IPS-20b (cell line): ENCODE data around the gene FGF5.
"Not testable (repeated sequence)": the region's sequence is repeated elsewhere in the genome, so short reads cannot be mapped to it uniquely, and the experiment has no call there.

ENCODE experiments used
- H3K27ac ChIP-seq: one replicate; pipeline ENCODE4 v1.5.1; 2013; ENCODE audit warnings: low read length
- H3K27me3 ChIP-seq: 2 replicates; pipeline ENCODE4 v1.6.1; 2013; ENCODE audit warnings: mild to moderate bottlenecking, low read length, inconsistent platforms; ENCODE audit not compliant: insufficient read depth
- H3K36me3 ChIP-seq: 2 replicates; pipeline ENCODE4 v1.6.1; 2013; ENCODE audit warnings: low read depth, mild to moderate bottlenecking, inconsistent platforms, low read length, moderate library complexity; ENCODE audit not compliant: insufficient read depth
- H3K4me1 ChIP-seq: 2 replicates; pipeline ENCODE4 v1.6.1; 2013; ENCODE audit warnings: mild to moderate bottlenecking, control low read depth, inconsistent platforms, low read length, moderate library complexity; ENCODE audit not compliant: insufficient read depth
- H3K4me3 ChIP-seq: 2 replicates; pipeline ENCODE4 v1.5.1; 2013; ENCODE audit warnings: mild to moderate bottlenecking, low read length, inconsistent platforms
- H3K9ac ChIP-seq: 2 replicates; pipeline ENCODE4 v1.6.1; 2013; ENCODE audit warnings: low read depth, mild to moderate bottlenecking, inconsistent platforms, low read length, moderate library complexity
- H3K9me3 ChIP-seq: 2 replicates; pipeline ENCODE4 v1.6.1; 2013; ENCODE audit warnings: mild to moderate bottlenecking, low read depth, low read length, inconsistent platforms; ENCODE audit not compliant: insufficient read depth

FGF5 gene

DNA sequence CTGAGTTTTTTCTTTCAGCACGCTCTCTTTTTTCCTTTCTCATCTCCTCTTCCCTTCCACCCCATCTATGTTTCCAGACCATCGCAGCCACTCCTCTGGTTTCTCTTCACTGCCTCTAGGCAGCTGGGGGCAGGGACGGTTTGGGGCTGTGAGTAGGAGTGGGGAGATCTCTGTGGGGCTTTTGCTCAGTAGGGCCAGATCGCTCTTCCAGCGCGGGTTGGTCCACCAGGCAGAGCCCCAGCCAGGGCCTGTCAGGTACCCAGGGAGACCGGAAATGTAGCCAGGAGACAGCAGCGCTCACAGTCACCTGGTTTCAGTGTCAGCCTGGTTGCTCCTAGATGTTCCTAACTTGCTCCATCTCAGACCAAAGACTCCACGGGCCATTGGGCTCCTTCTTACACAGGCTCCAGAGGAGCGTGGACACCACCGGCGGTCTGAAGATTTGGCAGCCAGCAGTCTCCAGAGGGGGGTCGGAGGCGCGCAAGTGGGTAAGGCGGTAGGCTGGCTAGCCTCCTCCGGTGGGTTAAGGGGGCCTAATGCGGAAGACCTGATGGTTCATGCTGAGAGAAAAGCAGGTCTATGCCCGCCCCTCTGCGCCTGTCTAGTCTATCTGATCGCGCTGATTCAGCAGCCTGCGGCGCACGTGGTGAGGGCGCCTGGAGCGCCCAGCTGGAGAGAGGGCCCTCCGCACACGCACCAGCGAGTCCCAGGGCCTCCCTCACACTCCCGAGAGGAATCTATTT, 1.8 kb downstream of the FGF5 start:
- Histone ChIP-seq H3K9me3 (peaks cover 6% of the 10 kb centered on the region; the same call in 1 of the 2 replicates), H3K4me3 (peak overlapping the region; percentile 46; the same call in 1 of the 2 replicates), H3K27me3 (peaks cover 96% of the 10 kb centered on the region), H3K9ac (no peak overlapping the region), H3K36me3 (no peaks in the 10 kb centered on the region), H3K4me1 (peaks cover 12% of the 10 kb centered on the region; the same call in 1 of the 2 replicates), H3K27ac (no peak overlapping the region)

DNA sequence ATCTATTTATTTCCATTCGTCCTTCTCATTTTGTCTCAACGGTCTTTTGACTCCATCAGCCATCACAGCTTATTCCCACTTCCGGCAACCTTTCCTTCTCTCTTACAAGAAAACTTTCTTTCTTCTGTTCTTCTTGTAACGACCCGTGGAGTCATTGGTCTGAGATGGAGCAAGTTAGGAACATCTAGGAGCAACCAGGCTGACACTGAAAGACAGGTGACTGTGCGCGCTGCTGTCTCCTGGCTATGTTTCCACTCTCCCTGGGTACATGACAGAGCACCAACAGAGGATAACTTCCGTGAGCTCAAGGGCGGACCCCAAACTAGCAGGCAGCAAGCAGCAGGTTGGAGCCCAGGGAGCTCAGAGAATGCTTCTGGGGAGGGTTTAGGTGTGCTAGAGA, 2.5 kb downstream of the FGF5 start:
- H3K4me3 ChIP-seq, result peak overlapping the region; percentile 46; the same call in 1 of the 2 replicates
- peaks cover 6% of the 10 kb centered on the region; the same call in 1 of the 2 replicates for H3K9me3 ChIP-seq
- peaks cover 93% of the 10 kb centered on the region for H3K27me3 ChIP-seq
- no peak overlapping the region for H3K27ac ChIP-seq
- no peaks in the 10 kb centered on the region for H3K36me3 ChIP-seq
- peaks cover 12% of the 10 kb centered on the region; the same call in 1 of the 2 replicates for H3K4me1 ChIP-seq
- H3K9ac ChIP-seq, result no peak overlapping the region

GRCh38 chr4:80270321-80270720, 3.9 kb downstream of the FGF5 start:
- Histone ChIP-seq H3K4me3 (no peak overlapping the region), H3K27ac (no peak overlapping the region), H3K27me3 (peaks cover 80% of the 10 kb centered on the region), H3K36me3 (no peaks in the 10 kb centered on the region), H3K9me3 (peaks cover 6% of the 10 kb centered on the region; the same call in 1 of the 2 replicates), H3K4me1 (peaks cover 12% of the 10 kb centered on the region; the same call in 1 of the 2 replicates), H3K9ac (no peak overlapping the region)

- no peaks in the 10 kb centered on the region for H3K36me3 ChIP-seq
- no peak overlapping the region for H3K9ac ChIP-seq
- peaks cover 2% of the 10 kb centered on the region; the same call in 1 of the 2 replicates for H3K9me3 ChIP-seq
- H3K4me1 ChIP-seq, result peaks cover 8% of the 10 kb centered on the region; the same call in 1 of the 2 replicates
- no peak overlapping the region for H3K4me3 ChIP-seq
- peaks cover 74% of the 10 kb centered on the region for H3K27me3 ChIP-seq
- no peak overlapping the region for H3K27ac ChIP-seq
Observed at GRCh38 chr4:80270868-80271267, 4.4 kb downstream of the FGF5 start.

GRCh38 chr4:80271801-80272200, 5.3 kb downstream of the FGF5 start:
- H3K4me1 ChIP-seq, result peaks cover 4% of the 10 kb centered on the region; the same call in 1 of the 2 replicates
- H3K36me3 ChIP-seq, result no peaks in the 10 kb centered on the region
- no peak overlapping the region for H3K27ac ChIP-seq
- no peak overlapping the region for H3K4me3 ChIP-seq
- H3K9ac ChIP-seq, result no peak overlapping the region
- H3K27me3 ChIP-seq, result peaks cover 65% of the 10 kb centered on the region
- no peaks in the 10 kb centered on the region for H3K9me3 ChIP-seq

GRCh38 chr4:80276931-80277330, 10.5 kb downstream of the FGF5 start:
- H3K36me3 ChIP-seq, result no peaks in the 10 kb centered on the region
- peaks cover 14% of the 10 kb centered on the region; the same call in 1 of the 2 replicates for H3K27me3 ChIP-seq
- no peak overlapping the region for H3K4me3 ChIP-seq
- no peak overlapping the region for H3K9ac ChIP-seq
- H3K9me3 ChIP-seq, result no peaks in the 10 kb centered on the region
- H3K4me1 ChIP-seq, result no peaks in the 10 kb centered on the region
- no peak overlapping the region for H3K27ac ChIP-seq

DNA sequence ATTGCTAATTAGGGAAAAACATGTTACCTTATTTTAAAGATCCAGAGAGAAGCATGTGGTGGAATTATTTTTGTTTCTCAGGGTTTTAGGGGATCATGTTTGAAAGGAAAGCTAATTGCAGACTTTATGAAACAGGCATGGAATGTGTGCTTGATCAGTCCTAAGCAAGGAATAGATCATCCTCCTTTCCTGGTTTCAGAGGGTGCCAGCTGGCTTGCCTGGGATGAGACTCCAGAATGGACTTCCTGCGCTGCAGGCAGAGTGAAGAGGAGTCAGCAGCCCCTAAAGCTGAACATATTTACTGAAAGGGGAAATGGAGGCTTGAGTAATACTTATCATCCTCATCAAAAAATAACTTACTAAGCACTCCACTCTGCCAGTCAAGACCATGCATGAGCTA, 13.3 kb downstream of the FGF5 start:
- H3K36me3 ChIP-seq, result no peaks in the 10 kb centered on the region
- no peak overlapping the region for H3K9ac ChIP-seq
- H3K27me3 ChIP-seq, result no peaks in the 10 kb centered on the region
- no peaks in the 10 kb centered on the region for H3K9me3 ChIP-seq
- no peaks in the 10 kb centered on the region for H3K4me1 ChIP-seq
- H3K4me3 ChIP-seq, result no peak overlapping the region
- no peak overlapping the region for H3K27ac ChIP-seq

- H3K27ac ChIP-seq, result no peak overlapping the region
- no peaks in the 10 kb centered on the region for H3K36me3 ChIP-seq
Observed at GRCh38 chr4:80286451-80286850, 20.0 kb downstream of the FGF5 start.

GRCh38 chr4:80290665-80291064, 24.2 kb downstream of the FGF5 start:
- H3K9ac ChIP-seq, H3K27ac ChIP-seq, H3K4me3 ChIP-seq, H3K36me3 ChIP-seq, H3K9me3 ChIP-seq, H3K4me1 ChIP-seq, H3K27me3 ChIP-seq: not testable (repeated sequence)

More at GRCh38 chr4:80286451-80286850, 20.0 kb downstream of the FGF5 start:
- no peaks in the 10 kb centered on the region for H3K4me1 ChIP-seq
- no peaks in the 10 kb centered on the region; the same call in 1 of the 2 replicates for H3K27me3 ChIP-seq
- H3K9ac ChIP-seq, result no peak overlapping the region
- no peak overlapping the region for H3K4me3 ChIP-seq
- H3K9me3 ChIP-seq, result no peaks in the 10 kb centered on the region

- Histone ChIP-seq H3K9ac (no peak overlapping the region), H3K27me3 (no peaks in the 10 kb centered on the region), H3K9me3 (no peaks in the 10 kb centered on the region), H3K4me1 (no peaks in the 10 kb centered on the region), H3K4me3 (no peak overlapping the region), H3K27ac (no peak overlapping the region), H3K36me3 (no peaks in the 10 kb centered on the region)
Observed at GRCh38 chr4:80294206-80294605, 27.7 kb downstream of the FGF5 start.

GRCh38 chr4:80295336-80295735, 28.9 kb downstream of the FGF5 start:
- H3K9ac ChIP-seq, result no peak overlapping the region

DNA sequence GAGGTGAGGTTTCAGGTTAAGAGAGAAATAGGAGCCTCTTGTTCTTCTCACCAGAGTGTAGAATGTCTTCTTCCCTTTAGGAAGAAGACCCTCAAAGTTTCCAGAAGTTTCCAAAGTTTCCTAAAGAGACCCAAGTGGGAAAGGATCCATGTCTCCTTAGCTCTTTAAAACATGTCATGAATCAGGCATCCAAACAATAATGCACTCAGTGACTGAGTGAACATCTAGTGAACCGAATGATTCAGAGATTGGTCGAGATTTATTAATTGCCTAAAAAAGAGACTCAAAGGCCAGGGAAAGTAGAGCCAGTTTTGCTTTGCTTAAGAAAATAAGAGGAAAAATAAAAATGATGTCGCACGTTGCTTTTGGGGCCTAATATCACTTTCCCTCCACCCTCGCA, 29.4 kb downstream of the FGF5 start:
- H3K36me3 ChIP-seq, result no peaks in the 10 kb centered on the region
- H3K9ac ChIP-seq, result no peak overlapping the region
- H3K4me1 ChIP-seq, result no peaks in the 10 kb centered on the region
- no peak overlapping the region for H3K27ac ChIP-seq
- no peak overlapping the region for H3K4me3 ChIP-seq
- H3K9me3 ChIP-seq, result no peaks in the 10 kb centered on the region
- no peaks in the 10 kb centered on the region for H3K27me3 ChIP-seq

More at GRCh38 chr4:80295336-80295735, 28.9 kb downstream of the FGF5 start:
- H3K27ac ChIP-seq, result no peak overlapping the region
- no peak overlapping the region for H3K4me3 ChIP-seq
- H3K27me3 ChIP-seq, result no peaks in the 10 kb centered on the region
- H3K4me1 ChIP-seq, result no peaks in the 10 kb centered on the region
- no peaks in the 10 kb centered on the region for H3K36me3 ChIP-seq
- no peaks in the 10 kb centered on the region for H3K9me3 ChIP-seq
